ENCODE measurements around the gene LZTFL1.

DNA sequence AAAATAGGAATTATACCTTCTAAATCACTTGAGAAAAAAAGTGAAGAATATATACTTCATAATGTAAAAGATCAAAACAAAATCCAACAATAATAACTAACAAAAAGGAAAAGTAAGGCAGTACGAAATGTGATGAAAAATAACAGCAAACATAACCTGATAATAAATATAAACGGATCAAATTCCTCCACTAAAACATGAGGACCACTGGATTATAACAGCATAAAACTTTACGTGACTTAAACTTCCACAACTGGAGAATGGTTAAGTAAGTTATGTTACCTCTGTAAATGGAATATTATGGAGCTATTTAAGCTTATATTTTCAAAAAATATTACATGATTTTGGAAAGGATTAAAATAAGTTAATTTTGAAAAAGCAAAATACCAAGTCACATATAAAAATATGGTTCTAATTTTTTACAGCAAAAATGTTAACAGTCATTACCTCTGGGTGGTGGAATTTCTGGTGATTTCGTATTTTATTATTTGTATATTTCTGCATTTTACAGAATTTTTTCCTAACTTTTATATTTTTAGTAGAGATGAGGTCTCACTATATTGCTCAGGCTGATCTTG, 52.6 kb downstream of the LZTFL1 start:
- TF ChIP-seq, protein P1, sequence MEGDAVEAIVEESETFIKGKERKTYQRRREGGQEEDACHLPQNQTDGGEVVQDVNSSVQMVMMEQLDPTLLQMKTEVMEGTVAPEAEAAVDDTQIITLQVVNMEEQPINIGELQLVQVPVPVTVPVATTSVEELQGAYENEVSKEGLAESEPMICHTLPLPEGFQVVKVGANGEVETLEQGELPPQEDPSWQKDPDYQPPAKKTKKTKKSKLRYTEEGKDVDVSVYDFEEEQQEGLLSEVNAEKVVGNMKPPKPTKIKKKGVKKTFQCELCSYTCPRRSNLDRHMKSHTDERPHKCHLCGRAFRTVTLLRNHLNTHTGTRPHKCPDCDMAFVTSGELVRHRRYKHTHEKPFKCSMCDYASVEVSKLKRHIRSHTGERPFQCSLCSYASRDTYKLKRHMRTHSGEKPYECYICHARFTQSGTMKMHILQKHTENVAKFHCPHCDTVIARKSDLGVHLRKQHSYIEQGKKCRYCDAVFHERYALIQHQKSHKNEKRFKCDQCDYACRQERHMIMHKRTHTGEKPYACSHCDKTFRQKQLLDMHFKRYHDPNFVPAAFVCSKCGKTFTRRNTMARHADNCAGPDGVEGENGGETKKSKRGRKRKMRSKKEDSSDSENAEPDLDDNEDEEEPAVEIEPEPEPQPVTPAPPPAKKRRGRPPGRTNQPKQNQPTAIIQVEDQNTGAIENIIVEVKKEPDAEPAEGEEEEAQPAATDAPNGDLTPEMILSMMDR (IDR thresholded peaks at IDR 0.05; ENCODE audit: extremely low read depth in 1 of 2, insufficient read depth in 1 of 2, low read depth in 1 of 2, low read length in 2 of 2) = no peak
- no peak for TF ChIP-seq POLR2A (IDR thresholded peaks at IDR 0.05; ENCODE audit: low read depth, low read length)
- TF ChIP-seq EZH2 (IDR thresholded peaks at IDR 0.05; ENCODE audit: borderline replicate concordance, low read depth, low read length, severe bottlenecking) = no peak
- no peak for TF ChIP-seq POLR2AphosphoS5 (IDR thresholded peaks at IDR 0.05; ENCODE audit: insufficient read depth, low read depth, low read length)
- TF ChIP-seq, protein P2, sequence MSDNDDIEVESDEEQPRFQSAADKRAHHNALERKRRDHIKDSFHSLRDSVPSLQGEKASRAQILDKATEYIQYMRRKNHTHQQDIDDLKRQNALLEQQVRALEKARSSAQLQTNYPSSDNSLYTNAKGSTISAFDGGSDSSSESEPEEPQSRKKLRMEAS (IDR thresholded peaks at IDR 0.05; ENCODE audit: insufficient read depth, insufficient read length) = no peak
- no peak for TF ChIP-seq JUN (IDR thresholded peaks at IDR 0.05; ENCODE audit: borderline replicate concordance, insufficient read depth, insufficient read length, low read depth)
- no peak for TF ChIP-seq FOS (IDR thresholded peaks at IDR 0.05; ENCODE audit: borderline replicate concordance, insufficient read depth, low read length)
